Activated CD4-positive, CD25-positive, alpha-beta regulatory T cell treated with anti-CD3 and anti-CD28 coated beads, Interleukin-2, amount 50 U/mL, for 72 hours (primary cell): ENCODE measurements around the gene SOCS1.

Source experiments
- DNase-seq: peaks from one replicate; pipeline ENCODE4 v3.0.0; 2021

SOCS1 gene

GRCh38 chr16:11283820-11284248, 27.8 kb upstream of the SOCS1 start:
- no peak for DNase-seq

DNA sequence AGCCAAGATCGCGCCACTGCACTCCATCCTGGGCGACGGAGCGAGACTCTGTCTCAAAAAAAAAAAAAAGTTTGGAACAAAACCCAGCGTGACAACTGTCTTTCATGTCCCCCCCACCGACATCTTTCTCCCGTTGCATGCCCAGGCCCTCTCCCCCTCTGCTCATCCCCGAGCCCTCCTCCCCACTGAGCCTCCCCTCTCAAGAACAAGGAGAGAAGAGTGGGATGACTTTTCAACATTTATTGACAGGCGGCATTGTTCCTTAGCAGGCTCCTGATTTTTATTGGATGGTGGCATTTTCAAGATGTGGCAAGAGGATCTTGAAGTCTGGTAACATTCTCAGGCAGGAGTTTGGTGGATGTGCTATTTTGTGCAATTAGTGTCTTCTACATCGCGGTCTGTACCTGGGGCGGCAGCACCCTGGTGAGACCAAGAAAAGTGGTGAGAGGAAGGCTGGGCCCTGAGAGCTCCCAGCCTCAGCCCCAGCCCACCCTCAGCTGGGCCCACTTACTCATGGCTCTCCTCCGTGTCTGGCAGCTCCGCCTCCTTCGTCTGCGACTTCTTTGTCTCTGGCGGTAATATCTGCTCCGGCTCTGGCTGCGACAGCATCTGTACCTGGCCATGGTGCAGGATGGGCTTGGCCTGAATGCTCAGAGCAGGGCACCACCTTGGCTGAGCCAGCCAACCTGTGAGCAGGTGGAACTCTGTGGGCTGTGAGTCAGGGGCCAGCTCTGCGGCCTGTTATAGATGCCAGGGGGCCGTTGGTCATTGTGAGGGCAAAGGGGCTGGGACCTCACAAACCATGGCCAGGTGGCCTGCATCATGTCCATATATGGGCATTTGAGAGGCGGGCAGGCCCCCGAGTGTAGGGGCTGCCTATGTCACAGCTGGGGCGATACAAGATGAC, 24.9 kb upstream of the SOCS1 start, which contains the start of gene PRM1:
PRM1 (minus strand) TSS at position 715 of the 907 bp plus-strand sequence; CDS start at position 623, 92 bp downstream.
- no peak for DNase-seq

DNA sequence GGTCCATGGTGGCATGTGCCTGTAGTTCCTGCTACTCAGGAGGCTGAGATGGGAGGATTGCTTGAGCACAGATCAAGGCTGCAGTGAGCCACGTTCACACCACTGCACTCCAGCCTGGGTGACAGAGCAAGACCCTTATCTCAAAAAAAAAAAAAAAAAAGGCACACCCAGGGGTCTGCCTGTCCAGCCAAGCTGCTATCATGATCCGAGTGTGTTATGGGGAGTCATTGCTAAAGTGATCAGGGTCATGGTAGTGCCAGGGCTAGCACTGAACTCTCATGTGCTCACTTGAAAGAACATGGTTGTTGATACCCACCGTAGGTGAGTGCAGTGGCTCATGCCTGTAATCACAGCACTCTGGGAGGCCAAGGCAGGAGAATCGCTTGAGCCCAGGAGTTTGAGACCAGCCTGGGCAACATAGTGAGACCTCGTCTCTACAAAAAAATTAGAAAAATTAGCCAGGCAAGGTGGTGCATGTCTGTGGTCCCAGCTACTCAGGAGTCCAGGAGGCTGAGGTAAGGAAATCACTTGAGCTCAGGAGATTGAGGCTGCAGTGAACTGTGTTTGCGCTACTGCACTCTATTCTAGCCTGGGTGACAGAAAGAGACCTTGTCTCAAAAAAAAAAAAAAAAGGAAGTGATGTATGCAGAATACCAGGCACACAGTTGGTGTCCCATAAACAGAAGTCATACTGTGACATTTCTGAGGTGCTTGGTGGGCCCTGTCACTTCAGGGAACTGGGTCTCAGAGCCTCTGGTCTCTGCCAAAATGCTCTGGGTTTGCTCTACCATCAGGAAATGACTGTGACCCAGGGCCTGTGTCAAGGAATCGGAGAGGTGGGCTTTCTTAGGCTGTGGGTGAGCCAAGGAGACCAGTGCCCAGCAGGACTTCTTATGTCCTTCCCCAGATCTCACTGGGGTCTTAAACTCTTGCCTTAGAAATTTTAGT, 23.0 kb upstream of the SOCS1 start:
- no peak for DNase-seq

- DNase-seq: no peak
Observed at GRCh38 chr16:11277607-11278337, 21.8 kb upstream of the SOCS1 start.

GRCh38 chr16:11276896-11277593, 21.0 kb upstream of the SOCS1 start:
- no peak for DNase-seq

- no peak for DNase-seq
Observed at GRCh38 chr16:11276143-11276895, 20.3 kb upstream of the SOCS1 start, which contains the start of gene PRM2. PRM2 (minus strand) TSS chr16:11276480; CDS start chr16:11276370, 110 bp downstream.

GRCh38 chr16:11274964-11275363, 19.0 kb upstream of the SOCS1 start:
- DNase-seq: no peak

DNA sequence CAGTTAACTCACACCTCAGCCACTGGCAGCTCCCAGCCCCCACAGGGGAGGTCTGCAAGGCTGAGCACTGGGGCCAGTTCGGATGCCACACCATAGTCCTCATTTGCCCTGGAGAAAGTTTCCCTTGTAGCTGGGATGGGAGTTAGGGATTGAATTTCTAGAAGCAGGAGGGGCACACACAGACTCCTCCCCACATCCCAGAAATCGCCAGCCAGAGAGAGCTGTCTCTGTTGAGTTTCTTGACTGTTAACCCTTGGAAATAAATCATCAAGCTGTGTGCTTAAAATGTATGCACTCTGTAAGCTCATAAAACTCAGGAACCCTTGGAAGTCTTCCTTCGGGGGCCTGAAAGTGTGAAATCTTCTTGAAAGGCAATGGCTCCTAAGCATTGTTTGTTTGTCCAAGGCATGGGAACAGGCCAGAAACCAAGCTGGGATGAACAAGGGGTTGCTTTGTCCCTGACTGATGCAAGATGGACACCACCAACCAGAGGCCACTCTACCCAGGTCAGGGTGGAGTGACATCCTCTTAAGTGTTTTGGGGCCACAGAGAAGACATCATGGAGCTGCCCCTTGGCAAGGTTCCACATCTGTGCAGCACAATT, 17.8 kb upstream of the SOCS1 start:
- DNase-seq: no peak

- DNase-seq: no peak
Observed at GRCh38 chr16:11272921-11273720, 17.1 kb upstream of the SOCS1 start, which contains the start of gene PRM3. PRM3 (minus strand) TSS chr16:11273629; CDS start chr16:11273595, 34 bp downstream.

DNA sequence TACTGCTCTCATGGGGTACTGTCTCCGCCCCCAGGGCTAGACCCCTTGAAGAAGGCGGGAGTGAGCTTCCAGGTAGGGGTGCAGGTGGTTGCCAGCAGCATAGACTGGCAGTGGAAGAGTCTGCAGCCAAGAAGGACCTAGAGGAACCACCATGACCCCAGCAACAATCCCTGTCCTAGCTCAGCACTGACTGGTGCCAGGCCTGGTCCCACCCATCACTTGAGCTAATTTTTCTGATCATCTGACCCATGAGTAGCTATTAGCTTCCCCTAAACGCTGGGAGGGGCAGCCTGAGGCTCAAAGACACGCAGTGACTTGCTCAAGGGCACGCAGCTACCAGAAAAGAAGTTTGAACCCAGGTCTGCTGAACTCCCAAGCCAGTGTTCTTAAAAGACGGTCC, 16.5 kb upstream of the SOCS1 start:
- DNase-seq: no peak

GRCh38 chr16:11271610-11272009, 15.6 kb upstream of the SOCS1 start:
- DNase-seq: no peak

DNA sequence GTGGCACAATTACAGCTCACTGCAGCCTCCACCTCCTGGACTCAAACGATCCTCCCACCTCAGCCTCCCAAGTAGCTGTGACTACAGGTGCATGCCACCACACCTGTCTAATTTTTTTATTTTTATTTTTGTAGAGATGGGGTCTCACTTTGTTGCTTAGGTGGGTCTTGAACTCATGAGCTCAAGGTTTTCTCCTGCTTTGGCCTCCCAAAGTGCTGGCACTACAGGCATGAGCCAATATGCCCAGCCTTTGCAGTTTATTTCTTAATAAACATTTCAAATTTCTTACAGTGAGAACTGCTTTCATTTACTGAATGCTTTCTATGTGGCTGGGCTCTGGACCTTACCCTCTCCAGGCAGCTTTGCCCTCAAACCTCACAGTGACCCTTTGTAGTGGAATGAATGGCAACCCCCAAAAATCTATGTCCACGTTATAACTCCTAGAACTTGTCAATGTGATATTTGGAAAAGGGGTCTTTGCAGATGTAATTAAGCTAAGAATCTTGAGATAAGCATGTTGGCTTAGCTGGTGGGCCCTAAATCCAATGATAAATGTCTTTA, 14.7 kb upstream of the SOCS1 start:
- DNase-seq: no peak

- no peak for DNase-seq
Observed at GRCh38 chr16:11268921-11269375, 12.9 kb upstream of the SOCS1 start, which contains the start of gene TNP2. TNP2 (minus strand) TSS chr16:11269325; CDS start chr16:11269262, 63 bp downstream.

DNA sequence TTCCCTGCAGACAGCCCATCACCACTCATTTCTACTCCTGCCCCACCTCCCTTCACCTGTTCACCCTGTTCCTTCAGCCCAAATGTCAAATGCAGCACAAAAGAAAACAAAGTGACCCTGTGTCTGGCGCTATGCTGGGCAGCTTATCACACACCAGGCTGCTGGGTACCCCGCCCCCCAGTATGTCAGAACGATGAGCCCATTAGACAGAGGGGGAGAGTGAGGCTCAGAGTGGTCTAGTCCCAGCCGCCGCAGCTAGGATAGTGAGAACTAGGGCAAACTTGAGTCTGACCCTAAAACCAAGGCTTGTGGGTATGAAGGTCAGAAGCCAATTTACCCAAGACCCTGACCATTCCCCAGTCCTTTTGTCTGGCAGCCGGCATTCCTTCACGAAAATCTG, 9.1 kb upstream of the SOCS1 start:
- no peak for DNase-seq

GRCh38 chr16:11264155-11264832, 8.3 kb upstream of the SOCS1 start:
- no peak for DNase-seq

DNA sequence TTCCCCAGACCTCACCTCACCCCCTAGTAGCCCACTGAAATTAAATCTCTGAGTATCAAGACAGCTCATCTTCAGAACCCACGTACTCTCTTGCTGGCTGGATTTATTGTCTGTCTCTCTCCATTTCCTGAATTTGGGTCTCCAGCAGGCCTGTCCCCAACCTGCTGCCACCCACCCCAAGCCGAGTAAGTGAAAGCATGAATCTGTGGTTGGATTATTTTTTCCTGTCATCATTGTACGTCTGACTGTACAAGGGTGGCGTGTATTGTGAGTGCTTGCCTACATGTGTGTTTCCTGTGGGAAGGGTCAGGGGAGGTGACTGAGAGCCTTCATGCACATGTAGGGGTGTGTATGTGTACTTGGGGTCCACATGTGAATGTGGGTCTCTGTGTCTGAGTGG, 7.7 kb upstream of the SOCS1 start:
- DNase-seq: no peak

DNA sequence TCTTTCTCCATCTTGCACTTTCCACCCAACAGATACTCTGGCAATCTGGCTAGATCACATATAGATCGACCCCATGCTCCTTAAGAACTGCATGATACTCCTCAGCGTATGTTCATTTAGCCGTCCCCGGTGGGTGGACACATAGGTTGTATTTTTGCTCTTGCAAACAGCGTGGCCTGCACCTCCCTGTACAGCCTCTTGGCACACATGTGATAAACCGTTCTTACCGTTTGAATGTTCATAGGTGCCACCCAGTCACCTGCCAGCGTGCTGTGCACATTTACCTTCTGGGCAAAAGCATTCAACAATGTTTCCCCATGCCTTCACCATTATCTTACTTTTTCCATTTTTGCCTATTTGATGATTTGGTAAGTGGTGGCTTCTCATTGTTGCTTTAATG, 6.9 kb upstream of the SOCS1 start:
- no peak for DNase-seq

DNA sequence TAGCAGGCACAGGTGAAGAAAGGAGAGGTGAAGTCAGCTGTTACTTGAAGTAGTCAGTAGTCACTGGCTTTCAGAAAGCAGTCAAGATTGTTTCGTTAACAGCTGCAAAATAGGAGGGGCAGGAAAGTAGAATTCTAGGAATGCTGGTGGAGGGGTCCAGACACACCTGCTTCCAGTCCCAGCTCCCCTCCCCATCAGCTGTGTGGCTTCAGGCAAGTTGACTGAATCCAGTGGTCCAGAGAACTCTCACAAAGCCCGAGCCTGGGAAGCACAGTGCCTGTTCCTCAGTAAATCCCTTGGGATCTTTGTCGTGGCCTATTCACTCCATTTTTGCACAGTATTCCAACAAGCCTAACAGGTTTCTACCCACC, 4.6 kb upstream of the SOCS1 start:
- DNase-seq: no peak
